SU-DHL-6 (cell line): Measurements from ENCODE around the gene GRIA3.

ENCODE experiments used
- CTCF ChIP-seq: fragments of 200-600 bp; sonication (generic); IDR thresholded peaks from one replicate; pipeline ENCODE4 v1.5.1; 2017; ENCODE audit warnings: antibody characterized with exemption, mild to moderate bottlenecking, low read length, moderate library complexity; ENCODE audit not compliant: insufficient read depth, poor library complexity, severe bottlenecking
- EZH2phosphoT487 ChIP-seq: fragments of 200-600 bp; sonication (generic), shearing (Covaris generic); conservative IDR thresholded peaks from 2 replicates; pipeline ENCODE4 v1.6.1; 2018; ENCODE audit warnings: mild to moderate bottlenecking, antibody characterized with exemption, low read length, moderate library complexity, mixed read lengths

- TF ChIP-seq CTCF (no peak), EZH2phosphoT487 (no peak)
These were observed 6.0 kb downstream of the GRIA3 start for GRCh38 chrX:123190096-123190495.
